ENCODE data around the gene ARL4D.

Gene ARL4D

GRCh38 chr17:43438626-43439025 lies 39.8 kb downstream of the ARL4D start:
- ATAC-seq (ENCODE audit: low read depth) (no peak), DNase-seq (ENCODE audit: low spot score) (no peak)
- H3K27ac ChIP-seq (ENCODE audit: poor library complexity, severe bottlenecking) = no peak overlapping the region

GRCh38 chr17:43439041-43439440 lies 40.2 kb downstream of the ARL4D start:
- TF ChIP-seq CTCF (IDR thresholded peaks at IDR 0.05; ENCODE audit: poor library complexity, severe bottlenecking) = no peak
- Histone ChIP-seq H3K27ac (ENCODE audit: poor library complexity, severe bottlenecking) (no peak overlapping the region), H3K9me3 (ENCODE audit: severe bottlenecking) (no peaks in the 10 kb centered on the region), H3K27me3 (ENCODE audit: insufficient read depth, poor library complexity, severe bottlenecking) (no peaks in the 10 kb centered on the region), H3K4me1 (ENCODE audit: insufficient read depth, poor library complexity, severe bottlenecking) (peaks cover 30% of the 10 kb centered on the region), H3K4me3 (ENCODE audit: severe bottlenecking) (no peak overlapping the region), H3K36me3 (ENCODE audit: low read depth) (no peaks in the 10 kb centered on the region)
- ATAC-seq (ENCODE audit: low read depth) = no peak
- no peak for DNase-seq (ENCODE audit: low spot score)

More at GRCh38 chr17:43438626-43439025, 39.8 kb downstream of the ARL4D start:
- Histone ChIP-seq H3K4me1 (ENCODE audit: insufficient read depth, poor library complexity, severe bottlenecking) (peaks cover 25% of the 10 kb centered on the region), H3K27me3 (ENCODE audit: insufficient read depth, poor library complexity, severe bottlenecking) (no peaks in the 10 kb centered on the region), H3K9me3 (ENCODE audit: severe bottlenecking) (no peaks in the 10 kb centered on the region), H3K4me3 (ENCODE audit: severe bottlenecking) (no peak overlapping the region), H3K36me3 (ENCODE audit: low read depth) (no peaks in the 10 kb centered on the region)
- TF ChIP-seq CTCF (IDR thresholded peaks at IDR 0.05; ENCODE audit: poor library complexity, severe bottlenecking) = no peak

- H3K27me3 ChIP-seq (ENCODE audit: insufficient read depth, poor library complexity, severe bottlenecking) = no peaks in the 10 kb centered on the region
- H3K27ac ChIP-seq (ENCODE audit: poor library complexity, severe bottlenecking) = peak overlapping the region; percentile 97
- no peak for TF ChIP-seq CTCF (IDR thresholded peaks at IDR 0.05; ENCODE audit: poor library complexity, severe bottlenecking)
- H3K36me3 ChIP-seq (ENCODE audit: low read depth) = no peaks in the 10 kb centered on the region
- DNase-seq (ENCODE audit: low spot score) = no peak
- H3K4me3 ChIP-seq (ENCODE audit: severe bottlenecking) = no peak overlapping the region
- no peak; the same call in 2 of the 3 replicates for ATAC-seq (ENCODE audit: low read depth)
- H3K9me3 ChIP-seq (ENCODE audit: severe bottlenecking) = no peaks in the 10 kb centered on the region
- peaks cover 27% of the 10 kb centered on the region for H3K4me1 ChIP-seq (ENCODE audit: insufficient read depth, poor library complexity, severe bottlenecking)
Measured at GRCh38 chr17:43442711-43443110, 43.9 kb downstream of the ARL4D start.

- no peak for ATAC-seq (ENCODE audit: low read depth)
- H3K4me1 ChIP-seq (ENCODE audit: insufficient read depth, poor library complexity, severe bottlenecking) = peaks cover 27% of the 10 kb centered on the region
- H3K27me3 ChIP-seq (ENCODE audit: insufficient read depth, poor library complexity, severe bottlenecking) = no peaks in the 10 kb centered on the region
- H3K36me3 ChIP-seq (ENCODE audit: low read depth) = no peaks in the 10 kb centered on the region
- DNase-seq (ENCODE audit: low spot score) = no peak
- H3K27ac ChIP-seq (ENCODE audit: poor library complexity, severe bottlenecking) = peak overlapping the region; percentile 97
- H3K4me3 ChIP-seq (ENCODE audit: severe bottlenecking) = no peak overlapping the region
- TF ChIP-seq CTCF (IDR thresholded peaks at IDR 0.05; ENCODE audit: poor library complexity, severe bottlenecking) = no peak
- no peaks in the 10 kb centered on the region for H3K9me3 ChIP-seq (ENCODE audit: severe bottlenecking)
Measured at GRCh38 chr17:43443381-43443780, 44.6 kb downstream of the ARL4D start.

GRCh38 chr17:43444223-43445008 lies 45.6 kb downstream of the ARL4D start:
- Histone ChIP-seq H3K9me3 (ENCODE audit: severe bottlenecking) (no peaks in the 10 kb centered on the region), H3K4me1 (ENCODE audit: insufficient read depth, poor library complexity, severe bottlenecking) (peaks cover 31% of the 10 kb centered on the region), H3K4me3 (ENCODE audit: severe bottlenecking) (no peak overlapping the region), H3K36me3 (ENCODE audit: low read depth) (no peaks in the 10 kb centered on the region), H3K27ac (ENCODE audit: poor library complexity, severe bottlenecking) (peak overlapping the region; percentile 97), H3K27me3 (ENCODE audit: insufficient read depth, poor library complexity, severe bottlenecking) (no peaks in the 10 kb centered on the region)
- TF ChIP-seq CTCF (IDR thresholded peaks at IDR 0.05; ENCODE audit: poor library complexity, severe bottlenecking) = no peak
- DNase-seq (ENCODE audit: low spot score) (no peak), ATAC-seq (ENCODE audit: low read depth) (peak; percentile 89)

Measured in RWPE2 (cell line).